GM10266 (cell line): Measurements from ENCODE around the gene RECQL.
"Not testable (repeated sequence)": the region's sequence is repeated elsewhere in the genome, so short reads cannot be mapped to it uniquely, and the experiment has no call there.

Experiments
- DNase-seq: peaks from one replicate; pipeline ENCODE4 v3.0.0; 2012; ENCODE audit errors: extremely low spot score
- TF ChIP-seq, protein P1 (sequence below): IDR thresholded peaks from 2 replicates; pipeline ENCODE4 v1.5.1; 2012; ENCODE audit warnings: mild to moderate bottlenecking, low read depth; ENCODE audit not compliant: control insufficient read depth, insufficient read depth; ENCODE audit errors: missing control alignments

RECQL gene

DNA sequence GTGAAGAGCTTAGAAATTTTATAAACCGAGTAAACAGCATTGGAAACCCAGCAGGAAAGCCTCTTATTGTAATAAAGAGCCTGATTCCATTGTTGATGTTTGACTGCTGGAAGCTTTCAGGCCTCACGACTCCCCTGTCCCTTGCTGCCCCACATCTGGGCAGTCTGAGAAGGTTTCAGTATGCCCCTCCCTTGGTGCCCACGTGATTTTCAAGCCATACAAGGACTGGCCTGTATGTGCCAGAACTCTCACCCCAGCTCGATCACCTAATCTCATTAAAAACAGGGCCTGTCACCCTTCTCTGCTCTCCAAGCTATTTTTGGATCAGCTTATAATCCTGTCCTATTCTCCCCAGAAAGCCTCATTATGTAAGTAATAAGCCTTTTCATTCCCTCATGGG, 71.4 kb downstream of the RECQL start:
- TF ChIP-seq, protein P1, sequence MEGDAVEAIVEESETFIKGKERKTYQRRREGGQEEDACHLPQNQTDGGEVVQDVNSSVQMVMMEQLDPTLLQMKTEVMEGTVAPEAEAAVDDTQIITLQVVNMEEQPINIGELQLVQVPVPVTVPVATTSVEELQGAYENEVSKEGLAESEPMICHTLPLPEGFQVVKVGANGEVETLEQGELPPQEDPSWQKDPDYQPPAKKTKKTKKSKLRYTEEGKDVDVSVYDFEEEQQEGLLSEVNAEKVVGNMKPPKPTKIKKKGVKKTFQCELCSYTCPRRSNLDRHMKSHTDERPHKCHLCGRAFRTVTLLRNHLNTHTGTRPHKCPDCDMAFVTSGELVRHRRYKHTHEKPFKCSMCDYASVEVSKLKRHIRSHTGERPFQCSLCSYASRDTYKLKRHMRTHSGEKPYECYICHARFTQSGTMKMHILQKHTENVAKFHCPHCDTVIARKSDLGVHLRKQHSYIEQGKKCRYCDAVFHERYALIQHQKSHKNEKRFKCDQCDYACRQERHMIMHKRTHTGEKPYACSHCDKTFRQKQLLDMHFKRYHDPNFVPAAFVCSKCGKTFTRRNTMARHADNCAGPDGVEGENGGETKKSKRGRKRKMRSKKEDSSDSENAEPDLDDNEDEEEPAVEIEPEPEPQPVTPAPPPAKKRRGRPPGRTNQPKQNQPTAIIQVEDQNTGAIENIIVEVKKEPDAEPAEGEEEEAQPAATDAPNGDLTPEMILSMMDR = no peak

DNA sequence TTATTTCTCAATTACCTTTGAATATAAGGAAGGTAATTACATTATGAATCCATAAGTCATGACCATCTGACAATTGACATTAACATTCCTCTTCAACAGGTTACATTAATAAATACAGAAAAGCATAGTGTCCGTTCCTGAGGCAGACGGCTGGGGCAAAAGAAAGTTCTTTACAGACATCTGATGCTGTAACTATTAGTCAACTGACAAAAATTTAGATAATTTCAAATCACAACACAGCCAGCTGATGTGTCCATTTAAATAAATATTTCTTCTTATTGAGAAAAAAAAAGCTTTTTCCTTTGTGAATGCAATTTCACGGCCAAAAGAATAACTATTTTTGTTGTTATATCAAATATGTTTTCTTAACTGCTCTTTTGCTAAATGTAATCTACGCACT, 73.2 kb downstream of the RECQL start:
- no peak for DNase-seq

More for the DNA sequence above, 71.4 kb downstream of the RECQL start:
- DNase-seq = no peak

DNA sequence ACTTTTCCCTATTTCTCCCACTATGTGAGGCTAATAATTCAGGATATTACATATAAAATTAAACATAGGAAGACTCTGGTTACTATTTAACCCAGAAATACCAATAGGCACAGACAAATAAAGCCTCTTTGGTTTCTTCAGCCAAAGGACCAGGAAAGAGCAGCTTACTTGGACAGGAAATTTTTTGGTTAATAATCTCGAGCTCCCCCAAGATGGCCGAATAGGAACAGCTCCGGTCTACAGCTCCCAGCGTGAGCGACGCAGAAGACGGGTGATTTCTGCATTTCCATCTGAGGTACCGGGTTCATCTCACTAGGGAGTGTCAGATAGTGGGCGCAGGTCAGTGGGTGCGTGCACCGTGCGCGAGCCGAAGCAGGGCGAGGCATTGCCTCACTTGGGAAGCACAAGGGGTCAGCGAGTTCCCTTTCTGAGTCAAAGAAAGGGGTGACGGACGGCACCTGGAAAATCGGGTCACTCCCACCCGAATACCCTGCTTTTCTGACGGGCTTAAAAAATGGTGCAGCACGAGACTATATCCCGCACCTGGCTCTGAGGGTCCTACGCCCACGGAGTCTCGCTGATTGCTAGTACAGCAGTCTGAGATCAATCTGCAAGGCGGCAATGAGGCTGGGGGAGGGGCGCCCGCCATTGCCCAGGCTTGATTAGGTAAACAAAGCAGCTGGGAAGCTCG, 82.3 kb downstream of the RECQL start:
- not testable (repeated sequence) for DNase-seq

More for the DNA sequence above, 73.2 kb downstream of the RECQL start:
- TF ChIP-seq, protein P1 = no peak
